Measurements from ENCODE around the gene GPRC5B.

Gene GPRC5B

GRCh38 chr16:19886073-19886941, 1.7 kb upstream of the GPRC5B start:
- peak; percentile 84 for DNase-seq (ENCODE audit: extremely low read depth, low read depth)
- no peak overlapping the region for H3K4me3 ChIP-seq (replicated peaks; ENCODE audit: low read depth, low read length)
- TF ChIP-seq CTCF (IDR thresholded peaks at IDR 0.05; ENCODE audit: low read depth, low read length, missing control alignments): peak; percentile 100

GRCh38 chr16:19885451-19886072, 914 bp upstream of the GPRC5B start:
- no peak for TF ChIP-seq CTCF (IDR thresholded peaks at IDR 0.05; ENCODE audit: low read depth, low read length, missing control alignments)
- peak overlapping the region; percentile 47 for H3K4me3 ChIP-seq (replicated peaks; ENCODE audit: low read depth, low read length)
- DNase-seq (ENCODE audit: extremely low read depth, low read depth): no peak

- DNase-seq (ENCODE audit: extremely low read depth, low read depth): no peak
- H3K4me3 ChIP-seq (replicated peaks; ENCODE audit: low read depth, low read length): peak overlapping the region; percentile 47
- TF ChIP-seq CTCF (IDR thresholded peaks at IDR 0.05; ENCODE audit: low read depth, low read length, missing control alignments): no peak
Observed at GRCh38 chr16:19883966-19884485, 622 bp downstream of the GPRC5B start.

- H3K4me3 ChIP-seq (replicated peaks; ENCODE audit: low read depth, low read length): peak overlapping the region; percentile 47
- DNase-seq (ENCODE audit: extremely low read depth, low read depth): no peak
Observed at GRCh38 chr16:19883296-19883965, 1.2 kb downstream of the GPRC5B start.

GRCh38 chr16:19882646-19883045, 2.0 kb downstream of the GPRC5B start:
- no peak for DNase-seq (ENCODE audit: extremely low read depth, low read depth)
- H3K4me3 ChIP-seq (replicated peaks; ENCODE audit: low read depth, low read length): no peak overlapping the region

More at GRCh38 chr16:19883296-19883965, 1.2 kb downstream of the GPRC5B start:
- TF ChIP-seq CTCF (IDR thresholded peaks at IDR 0.05; ENCODE audit: low read depth, low read length, missing control alignments): no peak

More at GRCh38 chr16:19882646-19883045, 2.0 kb downstream of the GPRC5B start:
- no peak for TF ChIP-seq CTCF (IDR thresholded peaks at IDR 0.05; ENCODE audit: low read depth, low read length, missing control alignments)
